HFF-Myc (cell line): Measurements from ENCODE around the gene CETP.
"Not testable (repeated sequence)": the region's sequence is repeated elsewhere in the genome, so short reads cannot be mapped to it uniquely, and the experiment has no call there.

Experiments
- DNase-seq: peaks from one replicate; pipeline ENCODE4 v3.0.0-alpha.2; 2011; ENCODE audit warnings: low read depth; ENCODE audit errors: extremely low read depth
- H3K4me3 ChIP-seq: replicated peaks from 2 replicates; pipeline ENCODE4 v1.5.1; 2011; ENCODE audit warnings: low read depth, mild to moderate bottlenecking, control low read depth, low read length
- CTCF ChIP-seq: IDR thresholded peaks from 2 replicates; pipeline ENCODE4 v1.5.1; 2012; ENCODE audit warnings: mild to moderate bottlenecking, low read depth, low read length, control low read depth; ENCODE audit errors: missing control alignments

Gene CETP

GRCh38 chr16:56930486-56931270 is 31.1 kb upstream of the CETP start:
- no peak for TF ChIP-seq CTCF
- H3K4me3 ChIP-seq, result no peak overlapping the region
- no peak for DNase-seq

- no peak for DNase-seq
- no peak for TF ChIP-seq CTCF
- peak overlapping the region; percentile 100 for H3K4me3 ChIP-seq
Observed at GRCh38 chr16:56931271-56931891, 30.4 kb upstream of the CETP start.

- TF ChIP-seq CTCF, result no peak
- H3K4me3 ChIP-seq, result peak within 1 kb of the TSS; percentile 100
- peak; percentile 90 for DNase-seq
Observed at GRCh38 chr16:56931892-56932720, 29.6 kb upstream of the CETP start, which contains the start of gene HERPUD1. Gene HERPUD1 (plus strand): TSS chr16:56932142. CDS start chr16:56932245, 103 bp downstream.

- no peak for DNase-seq
- peak overlapping the region; percentile 100 for H3K4me3 ChIP-seq
- TF ChIP-seq CTCF, result no peak
Observed at GRCh38 chr16:56932721-56933619, 28.8 kb upstream of the CETP start.

- no peak for TF ChIP-seq CTCF
- DNase-seq, result no peak
- peak overlapping the region; percentile 100 for H3K4me3 ChIP-seq
Observed at GRCh38 chr16:56933828-56934598, 27.7 kb upstream of the CETP start.

- peak overlapping the region; percentile 100 for H3K4me3 ChIP-seq
Observed at GRCh38 chr16:56934599-56935145, 27.1 kb upstream of the CETP start.

More at GRCh38 chr16:56934599-56935145, 27.1 kb upstream of the CETP start:
- DNase-seq, result not testable (repeated sequence)
